Right lung (tissue), 10 donors: ENCODE measurements around the gene PRDM16. TPM values are rescaled to one million over a fixed set of nuclear protein-coding genes. Genes with fewer than 3 reads are reported as not detected.

Experiments used
- DNase-seq, 2 donors: peaks; one replicate each; pipeline ENCODE4 v3.0.0-alpha.2; 2013
- long read RNA-seq, 8 donors: transcript quantifications; one replicate each; lab custom pipeline, GENCODE V29; 2026
- polyA plus RNA-seq, 5 donors: library from polyadenylated mRNA; unstranded; fragments of 120-200 nt; gene quantifications; one replicate each; pipeline versions ENCODE4 v1.2.1 to v1.2.3, GENCODE V29; 2013; ENCODE audit warnings: inconsistent platforms in 1 of 5, low replicate concordance in 1 of 5; ENCODE audit not compliant: insufficient read length in 5 of 5, insufficient read depth in 1 of 5

Gene PRDM16
- 10 to 100 TPM in 3 of 5 donors, 1 to 10 TPM in 2; 9.8 to 16.0 (median 11.8) TPM for polyA plus RNA-seq
- long read RNA-seq, donor 1, transcript PRDM16-210 (2 exons, 581 nt): major isoform, 6 of 7 reads
- long read RNA-seq, donor 1, partial matches to known transcripts: 0 of 7 reads
- long read RNA-seq, donor 1, other reads (novel, unspliced or antisense): 0 of 7 reads
- long read RNA-seq, donor 2, partial matches to known transcripts: 0 of 5 reads
- long read RNA-seq, donor 2, other reads (novel, unspliced or antisense): 0 of 5 reads
- long read RNA-seq, donor 3, partial matches to known transcripts: 0 of 2 reads
- long read RNA-seq, donor 3, other reads (novel, unspliced or antisense): 0 of 2 reads
- long read RNA-seq, donor 4, partial matches to known transcripts: 0 of 5 reads
- long read RNA-seq, donor 4, other reads (novel, unspliced or antisense): 0 of 5 reads
- long read RNA-seq, donor 5, partial matches to known transcripts: 0 of 2 reads
- long read RNA-seq, donor 5, other reads (novel, unspliced or antisense): 0 of 2 reads
- long read RNA-seq, donor 6, partial matches to known transcripts: 0 of 4 reads
- long read RNA-seq, donor 6, other reads (novel, unspliced or antisense): 0 of 4 reads
- long read RNA-seq, donor 7, partial matches to known transcripts: 0 of 3 reads
- long read RNA-seq, donor 7, other reads (novel, unspliced or antisense): 0 of 3 reads
- long read RNA-seq, donor 8: 0 reads

GRCh38 chr1:3068564-3069431, at the start of gene PRDM16:
Gene PRDM16, plus strand, starts transcription at chr1:3069203. Its CDS starts 57 bp downstream, at chr1:3069260.
- no peak for DNase-seq

- DNase-seq: no peak
These were observed 49.4 kb upstream of the PRDM16 start for GRCh38 chr1:3019516-3020051.

- no peak for DNase-seq
These were observed 48.6 kb upstream of the PRDM16 start for GRCh38 chr1:3020263-3020909.

GRCh38 chr1:3021233-3021671, 47.8 kb upstream of the PRDM16 start, which contains the start of gene ACTRT2:
Gene ACTRT2, plus strand, starts transcription at chr1:3021467. Its CDS starts 220 bp downstream, at chr1:3021687.
- no peak for DNase-seq

GRCh38 chr1:3021801-3022401, 47.1 kb upstream of the PRDM16 start:
- DNase-seq: no peak

GRCh38 chr1:3022511-3022973, 46.5 kb upstream of the PRDM16 start:
- no peak for DNase-seq

GRCh38 chr1:3022976-3023375, 46.0 kb upstream of the PRDM16 start:
- no peak for DNase-seq

GRCh38 chr1:3024019-3024418, 45.0 kb upstream of the PRDM16 start:
- no peak for DNase-seq

- no peak for DNase-seq
These were observed 44.4 kb upstream of the PRDM16 start for GRCh38 chr1:3024588-3024987.

GRCh38 chr1:3026124-3026523, 42.9 kb upstream of the PRDM16 start:
- DNase-seq: no peak

- DNase-seq: no peak
These were observed 42.2 kb upstream of the PRDM16 start for GRCh38 chr1:3026581-3027391.

GRCh38 chr1:3027611-3028371, 41.2 kb upstream of the PRDM16 start:
- no peak for DNase-seq

- no peak for DNase-seq
These were observed 40.3 kb upstream of the PRDM16 start for GRCh38 chr1:3028531-3029282.

- DNase-seq: no peak
These were observed 39.5 kb upstream of the PRDM16 start for GRCh38 chr1:3029481-3029961.

- DNase-seq: no peak
These were observed 38.9 kb upstream of the PRDM16 start for GRCh38 chr1:3029991-3030662.

- no peak for DNase-seq
These were observed 38.2 kb upstream of the PRDM16 start for GRCh38 chr1:3030663-3031381.
